Esophagus muscularis mucosa (tissue), 4 donors: ENCODE results near the gene RPS6KC1. TPM values are rescaled to one million over a fixed set of nuclear protein-coding genes. Genes with fewer than 3 reads are reported as not detected.
"Not testable (repeated sequence)": the region's sequence is repeated elsewhere in the genome, so short reads cannot be mapped to it uniquely, and the experiment has no call there.

ENCODE experiments used
- DNase-seq: peaks from one replicate; pipeline ENCODE4 v3.0.0-alpha.2; 2017; ENCODE audit errors: extremely low spot score
- H3K27ac ChIP-seq, 4 donors: fragments of 200-600 bp; sonication (generic); replicated peaks in 1 of 4; 1 replicate in 3 of 4; 2 replicates in 1 of 4; pipeline ENCODE4 v1.5.1; 2016 to 2019; ENCODE audit warnings: mild to moderate bottlenecking in 1 of 4
- H3K27me3 ChIP-seq, 4 donors: fragments of 200-600 bp; sonication (generic); one replicate each; pipeline versions ENCODE4 v1.5.1 to v1.6.0; 2016 to 2019
- H3K36me3 ChIP-seq, 4 donors: fragments of 200-600 bp; sonication (generic); one replicate each; pipeline ENCODE4 v1.5.1; 2016 to 2019
- H3K4me1 ChIP-seq, 4 donors: fragments of 200-600 bp; sonication (generic); one replicate each; pipeline ENCODE4 v1.5.1; 2016 to 2019
- H3K4me3 ChIP-seq, 4 donors: fragments of 200-600 bp; sonication (generic); 1 replicate in 2 of 4; 2 replicates in 2 of 4; pipeline ENCODE4 v1.5.1; 2016 to 2019; ENCODE audit warnings: mild to moderate bottlenecking in 4 of 4, moderate library complexity in 1 of 4
- H3K9me3 ChIP-seq, 4 donors: fragments of 200-600 bp; sonication (generic); 1 replicate in 3 of 4; 2 replicates in 1 of 4; pipeline ENCODE4 v1.5.1; 2016 to 2019
- EP300 ChIP-seq: sonication (generic); formaldehyde crosslinking; IDR thresholded peaks from one replicate; pipeline ENCODE4 v1.6.1; 2017; ENCODE audit warnings: antibody characterized with exemption
- POLR2A ChIP-seq: fragments of 450-650 bp; IDR thresholded peaks from one replicate; pipeline ENCODE4 v1.6.1; 2017; ENCODE audit warnings: antibody characterized with exemption, moderate library complexity, mild to moderate bottlenecking, low read depth
- POLR2AphosphoS5 ChIP-seq, 2 donors: sonication (generic); formaldehyde crosslinking; IDR thresholded peaks; one replicate each; pipeline ENCODE4 v1.6.1; 2017; ENCODE audit warnings: antibody characterized with exemption in 2 of 2
- WGBS: methylation state at CpG from one replicate; pipeline ENCODE4 v1.1.5; 2018; 5-methylcytosine and 5-hydroxymethylcytosine counted together
- intact Hi-C: fragments of 100-400 bp; cut with DNase I; formaldehyde crosslinking; loops from one replicate; pipeline ENCODE4 v1.15.1; 2023
- total RNA-seq, 4 donors: library from RNA; depleted of rRNA; stranded (reverse); fragments of >200 nt; gene quantifications; one replicate each; pipeline versions ENCODE4 v1.1.0 to v1.2.1, GENCODE V29; 2016
- TF ChIP-seq, protein P1 (sequence below), 3 experiments: fragments of 200-600 bp in 2 of 3; fragments of 450-650 bp in 1 of 3; sonication (generic) in 2 of 3; IDR thresholded peaks; one replicate each; pipeline ENCODE4 v1.5.1; 2017 to 2019; ENCODE audit warnings: antibody characterized with exemption in 3 of 3, mild to moderate bottlenecking in 2 of 3, moderate library complexity in 1 of 3

The RPS6KC1 gene
- total RNA-seq, 4 donors from 2014 or later = 21.0 to 26.8 (median 23.8) TPM

DNA sequence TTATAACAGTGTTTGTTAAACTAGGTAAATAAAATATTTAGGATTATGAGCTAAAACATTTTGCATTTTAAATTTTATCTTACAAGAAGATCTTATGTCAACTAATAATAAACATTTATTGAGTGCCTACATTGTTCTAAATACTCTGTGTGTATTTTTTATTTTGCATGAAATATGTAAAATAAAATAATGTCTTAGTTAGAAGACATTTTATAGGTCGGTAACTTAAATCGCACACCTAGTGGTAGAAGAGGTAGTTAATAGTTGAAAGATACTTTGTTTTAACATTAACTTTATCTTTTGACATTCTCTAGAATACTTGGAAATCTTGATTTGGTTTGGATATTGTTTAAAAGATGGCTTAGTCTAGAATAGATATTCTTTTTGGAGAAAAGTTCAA, 60.5 kb downstream of the RPS6KC1 start:
- Histone ChIP-seq H3K36me3 (peaks cover 0 to 6% (median 0%) of the 10 kb centered on the region in 4 donors), H3K27me3 (no peaks in the 10 kb centered on the region), H3K4me1 (peaks cover 0 to 7% (median 5%) of the 10 kb centered on the region in 4 donors), H3K9me3 (no peaks in the 10 kb centered on the region), H3K4me3 (no peak overlapping the region), H3K27ac (no peak overlapping the region)
- intact Hi-C loops = no loop called here
- DNase-seq = no peak
- WGBS = 93% methylated on average over 2 of the region's 2 CpGs
- TF ChIP-seq EP300 (no peak), POLR2AphosphoS5 (IDR thresholded peaks at IDR 0.05) (no peak), POLR2A (no peak)
- TF ChIP-seq, protein P1, sequence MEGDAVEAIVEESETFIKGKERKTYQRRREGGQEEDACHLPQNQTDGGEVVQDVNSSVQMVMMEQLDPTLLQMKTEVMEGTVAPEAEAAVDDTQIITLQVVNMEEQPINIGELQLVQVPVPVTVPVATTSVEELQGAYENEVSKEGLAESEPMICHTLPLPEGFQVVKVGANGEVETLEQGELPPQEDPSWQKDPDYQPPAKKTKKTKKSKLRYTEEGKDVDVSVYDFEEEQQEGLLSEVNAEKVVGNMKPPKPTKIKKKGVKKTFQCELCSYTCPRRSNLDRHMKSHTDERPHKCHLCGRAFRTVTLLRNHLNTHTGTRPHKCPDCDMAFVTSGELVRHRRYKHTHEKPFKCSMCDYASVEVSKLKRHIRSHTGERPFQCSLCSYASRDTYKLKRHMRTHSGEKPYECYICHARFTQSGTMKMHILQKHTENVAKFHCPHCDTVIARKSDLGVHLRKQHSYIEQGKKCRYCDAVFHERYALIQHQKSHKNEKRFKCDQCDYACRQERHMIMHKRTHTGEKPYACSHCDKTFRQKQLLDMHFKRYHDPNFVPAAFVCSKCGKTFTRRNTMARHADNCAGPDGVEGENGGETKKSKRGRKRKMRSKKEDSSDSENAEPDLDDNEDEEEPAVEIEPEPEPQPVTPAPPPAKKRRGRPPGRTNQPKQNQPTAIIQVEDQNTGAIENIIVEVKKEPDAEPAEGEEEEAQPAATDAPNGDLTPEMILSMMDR (IDR thresholded peaks at IDR 0.05) = no peak

DNA sequence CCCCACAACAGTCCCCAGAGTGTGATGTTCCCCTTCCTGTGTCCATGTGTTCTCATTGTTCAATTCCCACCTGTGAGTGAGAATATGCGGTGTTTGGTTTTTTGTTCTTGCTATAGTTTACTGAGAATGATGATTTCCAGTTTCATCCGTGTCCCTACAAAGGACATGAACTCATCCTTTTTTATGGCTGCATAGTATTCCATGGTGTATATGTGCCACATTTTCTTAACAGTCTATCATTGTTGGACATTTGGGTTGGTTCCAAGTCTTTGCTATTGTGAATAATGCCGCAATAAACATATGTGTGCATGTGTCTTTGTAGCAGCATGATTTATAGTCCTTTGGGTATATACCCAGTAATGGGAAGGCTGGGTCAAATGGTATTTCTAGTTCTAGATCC, 61.7 kb downstream of the RPS6KC1 start:
- intact Hi-C loops, H3K27me3 ChIP-seq, H3K27ac ChIP-seq, H3K4me3 ChIP-seq, H3K4me1 ChIP-seq, H3K36me3 ChIP-seq, DNase-seq, H3K9me3 ChIP-seq: not testable (repeated sequence)
- WGBS = 100% methylated on average over 3 of the region's 3 CpGs

DNA sequence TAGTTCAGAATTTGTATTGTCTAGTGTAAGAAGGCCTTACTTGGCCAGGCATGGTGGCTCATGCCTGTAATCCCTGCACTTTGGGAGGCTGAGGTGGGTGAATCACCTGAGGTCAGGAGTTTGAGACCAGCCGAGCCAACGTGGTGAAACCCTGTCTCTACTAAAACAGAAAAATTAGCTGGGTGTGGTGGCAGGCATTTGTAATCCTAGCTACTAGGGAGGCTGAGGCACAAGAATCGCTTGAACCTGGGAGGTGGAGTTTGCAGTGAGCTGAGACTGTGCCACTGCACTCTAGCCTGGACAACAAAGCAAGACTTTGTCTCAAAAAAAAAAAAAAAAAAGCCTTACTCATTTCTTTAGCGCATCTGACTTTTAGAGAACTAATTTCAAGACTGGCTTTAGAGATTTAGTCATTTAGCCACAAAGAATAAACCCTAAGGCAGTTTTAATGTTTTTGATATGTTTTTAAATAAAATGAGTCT, 66.7 kb downstream of the RPS6KC1 start:
- H3K36me3 ChIP-seq, H3K27me3 ChIP-seq, H3K4me3 ChIP-seq, H3K9me3 ChIP-seq, H3K27ac ChIP-seq, intact Hi-C loops, DNase-seq, H3K4me1 ChIP-seq: not testable (repeated sequence)
- WGBS = 96% methylated on average over 4 of the region's 4 CpGs

DNA sequence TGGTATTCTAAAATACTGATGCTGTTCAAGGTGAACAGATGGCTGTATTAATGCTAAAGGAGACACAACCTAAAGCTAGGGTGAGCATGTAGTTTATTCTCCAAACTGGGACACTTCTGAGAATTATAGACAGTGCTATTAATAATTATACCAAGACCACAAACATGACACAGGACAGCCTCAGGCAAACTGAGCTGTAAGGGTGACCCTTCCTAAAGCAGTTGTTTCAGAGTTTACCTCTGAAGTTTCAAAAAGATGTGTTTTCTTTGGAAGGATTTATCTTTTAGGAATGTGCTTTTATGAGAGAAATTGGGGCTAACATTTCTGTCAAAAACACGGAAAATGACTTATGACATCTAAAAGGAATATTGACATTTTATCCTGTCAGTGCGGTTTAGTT, 68.8 kb downstream of the RPS6KC1 start:
- intact Hi-C loops = loop anchor here (5.0 kb wide), 1 partner anchor 123 kb away; no protein-coding TSS in a partner anchor
- Histone ChIP-seq H3K27ac (no peak overlapping the region), H3K36me3 (no peaks in the 10 kb centered on the region), H3K9me3 (no peaks in the 10 kb centered on the region), H3K4me1 (peaks cover 0 to 5% (median 0%) of the 10 kb centered on the region in 4 donors), H3K27me3 (no peaks in the 10 kb centered on the region), H3K4me3 (no peak overlapping the region)
- TF ChIP-seq POLR2A (no peak), POLR2AphosphoS5 (IDR thresholded peaks at IDR 0.05) (no peak), EP300 (no peak)
- TF ChIP-seq, protein P1 (IDR thresholded peaks at IDR 0.05) = no peak
- 93% methylated on average over 2 of the region's 2 CpGs for WGBS
- DNase-seq = no peak

DNA sequence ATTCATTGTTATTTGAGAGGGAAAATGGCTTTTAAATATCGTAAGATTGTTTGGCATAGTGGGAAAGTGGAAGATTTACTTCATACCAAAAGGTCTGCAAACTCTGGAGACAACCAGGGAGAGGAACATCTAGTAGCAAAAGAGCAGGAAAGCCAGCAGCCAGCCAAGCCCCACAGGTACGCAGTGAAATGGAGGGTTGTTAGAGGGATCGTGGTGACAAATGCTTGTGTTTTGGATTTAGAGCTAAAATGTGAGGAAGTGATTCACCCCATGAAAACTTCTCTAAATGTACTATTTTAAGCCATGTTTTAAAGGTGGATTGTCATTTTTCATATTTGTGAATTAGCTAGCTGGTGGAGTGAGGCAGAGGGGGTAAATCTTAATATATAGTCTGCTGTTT, 69.3 kb downstream of the RPS6KC1 start:
- WGBS = 88% methylated on average over 3 of the region's 3 CpGs
- no peak overlapping the region for H3K4me3 ChIP-seq
- H3K36me3 ChIP-seq = no peaks in the 10 kb centered on the region
- H3K9me3 ChIP-seq = no peaks in the 10 kb centered on the region
- H3K27me3 ChIP-seq = no peaks in the 10 kb centered on the region
- H3K27ac ChIP-seq = no peak overlapping the region
- intact Hi-C loops = loop anchor here (5.0 kb wide), 1 partner anchor 122 kb away; no protein-coding TSS in a partner anchor
- TF ChIP-seq, protein P1 (IDR thresholded peaks at IDR 0.05) = no peak
- no peak for TF ChIP-seq POLR2AphosphoS5 (IDR thresholded peaks at IDR 0.05)
- peaks cover 0 to 5% (median 0%) of the 10 kb centered on the region in 4 donors for H3K4me1 ChIP-seq
- DNase-seq = no peak

DNA sequence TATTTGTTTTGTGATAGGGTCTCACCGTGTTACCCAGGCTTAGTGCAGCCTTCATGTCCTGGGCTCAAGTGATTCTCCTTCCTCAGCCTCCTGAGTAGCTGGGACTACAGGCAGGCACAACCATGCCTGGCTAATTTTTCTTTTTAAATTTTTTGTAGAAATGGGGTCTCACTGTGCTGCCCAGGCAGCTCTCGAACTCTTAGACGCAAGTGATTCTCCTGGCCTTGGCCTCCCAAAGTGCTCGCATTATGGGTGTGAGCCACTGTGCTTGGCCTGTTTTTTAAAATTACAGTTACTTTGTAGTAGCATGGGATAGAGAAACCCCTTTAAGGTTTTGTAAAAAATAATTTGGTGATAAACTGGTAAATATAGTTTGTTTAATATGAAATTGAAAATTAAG, 69.9 kb downstream of the RPS6KC1 start:
- Histone ChIP-seq H3K4me3 (no peak overlapping the region), H3K36me3 (no peaks in the 10 kb centered on the region), H3K27me3 (no peaks in the 10 kb centered on the region), H3K4me1 (peaks cover 0 to 5% (median 0%) of the 10 kb centered on the region in 4 donors), H3K9me3 (no peaks in the 10 kb centered on the region), H3K27ac (no peak overlapping the region)
- no peak for DNase-seq
- WGBS = 91% methylated on average over 4 of the region's 4 CpGs
- TF ChIP-seq POLR2A = no peak
- TF ChIP-seq, protein P1 (IDR thresholded peaks at IDR 0.05) = no peak
- TF ChIP-seq POLR2AphosphoS5 (IDR thresholded peaks at IDR 0.05) = no peak
- no peak for TF ChIP-seq EP300
- intact Hi-C loops = loop anchor here (5.0 kb wide), 1 partner anchor 121 kb away; no protein-coding TSS in a partner anchor
